KMS-11 (cell line): ENCODE results near the gene BEAN1.

Experiments
- H2AFZ ChIP-seq: fragments of 200-600 bp; sonication (generic); 2 replicates; pipeline ENCODE4 v1.6.1; 2016; ENCODE audit warnings: antibody characterized with exemption, mixed run types, low read depth
- H3K27ac ChIP-seq: fragments of 200-600 bp; sonication (generic); 2 replicates; pipeline ENCODE4 v1.6.1; 2016; ENCODE audit warnings: mild to moderate bottlenecking, mixed run types
- H3K27me3 ChIP-seq: fragments of 200-600 bp; sonication (generic); 2 replicates; pipeline ENCODE4 v1.6.1; 2017; ENCODE audit warnings: mild to moderate bottlenecking, low read depth, mixed run types, moderate library complexity; ENCODE audit not compliant: insufficient read depth
- H3K36me3 ChIP-seq: fragments of 200-600 bp; sonication (generic); 2 replicates; pipeline ENCODE4 v1.6.1; 2017; ENCODE audit warnings: mild to moderate bottlenecking, mixed run types; ENCODE audit not compliant: insufficient read depth
- H3K4me1 ChIP-seq: fragments of 200-600 bp; sonication (generic); 2 replicates; pipeline ENCODE4 v1.6.1; 2016; ENCODE audit warnings: mild to moderate bottlenecking, low read depth, mixed run types; ENCODE audit not compliant: poor library complexity, severe bottlenecking
- H3K4me2 ChIP-seq: fragments of 200-600 bp; sonication (generic); 2 replicates; pipeline ENCODE4 v1.7.0; 2016; ENCODE audit warnings: mild to moderate bottlenecking, mixed run types
- H3K4me3 ChIP-seq: fragments of 200-600 bp; sonication (generic); IDR thresholded peaks from 2 replicates; pipeline ENCODE4 v1.6.1; 2017; ENCODE audit warnings: low read depth, low read length, mixed read lengths; ENCODE audit not compliant: insufficient read depth
- H3K79me2 ChIP-seq: fragments of 200-600 bp; sonication (generic); 2 replicates; pipeline ENCODE4 v1.6.1; 2016; ENCODE audit warnings: low read depth, mixed run types; ENCODE audit not compliant: insufficient read depth
- H3K9ac ChIP-seq: fragments of 200-600 bp; sonication (generic); 2 replicates; pipeline ENCODE4 v1.6.1; 2016; ENCODE audit warnings: mild to moderate bottlenecking, mixed run types
- H4K20me1 ChIP-seq: fragments of 200-600 bp; sonication (generic); 2 replicates; pipeline ENCODE4 v1.6.1; 2016; ENCODE audit warnings: mild to moderate bottlenecking, mixed run types; ENCODE audit not compliant: insufficient read depth
- CTCF ChIP-seq: fragments of 200-600 bp; sonication (generic); conservative IDR thresholded peaks from 2 replicates; pipeline ENCODE4 v1.6.1; 2017; ENCODE audit warnings: low read depth, mild to moderate bottlenecking, antibody characterized with exemption, low read length, moderate library complexity, mixed read lengths

The BEAN1 gene

GRCh38 chr16:66439051-66439730 lies 12.1 kb downstream of the BEAN1 start:
- H2AFZ ChIP-seq, result no peak overlapping the region
- no peaks in the 10 kb centered on the region for H4K20me1 ChIP-seq
- H3K79me2 ChIP-seq, result no peaks in the 10 kb centered on the region
- H3K4me3 ChIP-seq, result no peak overlapping the region
- H3K4me1 ChIP-seq, result no peaks in the 10 kb centered on the region
- H3K4me2 ChIP-seq, result no peak overlapping the region
- no peaks in the 10 kb centered on the region for H3K27me3 ChIP-seq
- no peak overlapping the region for H3K27ac ChIP-seq
- TF ChIP-seq CTCF, result no peak
- H3K9ac ChIP-seq, result no peak overlapping the region
- H3K36me3 ChIP-seq, result no peaks in the 10 kb centered on the region

- no peaks in the 10 kb centered on the region for H3K79me2 ChIP-seq
- H3K27ac ChIP-seq, result no peak overlapping the region
- no peak for TF ChIP-seq CTCF
- H3K9ac ChIP-seq, result no peak overlapping the region
- H3K36me3 ChIP-seq, result no peaks in the 10 kb centered on the region
- no peaks in the 10 kb centered on the region for H3K4me1 ChIP-seq
- no peak overlapping the region for H3K4me2 ChIP-seq
- no peaks in the 10 kb centered on the region for H4K20me1 ChIP-seq
- H3K27me3 ChIP-seq, result no peaks in the 10 kb centered on the region
- H3K4me3 ChIP-seq, result no peak overlapping the region
- no peak overlapping the region for H2AFZ ChIP-seq
Measured at GRCh38 chr16:66440271-66440802, 13.2 kb downstream of the BEAN1 start.

- Histone ChIP-seq H3K27ac (no peak overlapping the region), H3K27me3 (no peaks in the 10 kb centered on the region), H3K4me3 (no peak overlapping the region), H3K9ac (no peak overlapping the region), H2AFZ (no peak overlapping the region), H3K4me2 (no peak overlapping the region), H3K36me3 (no peaks in the 10 kb centered on the region), H3K79me2 (no peaks in the 10 kb centered on the region), H4K20me1 (no peaks in the 10 kb centered on the region), H3K4me1 (no peaks in the 10 kb centered on the region)
- TF ChIP-seq CTCF, result no peak
Measured at GRCh38 chr16:66440970-66441369, 13.9 kb downstream of the BEAN1 start.

GRCh38 chr16:66441586-66442375 lies 14.7 kb downstream of the BEAN1 start:
- H3K4me3 ChIP-seq, result no peak overlapping the region
- H3K4me2 ChIP-seq, result no peak overlapping the region
- no peaks in the 10 kb centered on the region for H3K4me1 ChIP-seq
- no peak overlapping the region for H2AFZ ChIP-seq
- no peaks in the 10 kb centered on the region for H4K20me1 ChIP-seq
- no peaks in the 10 kb centered on the region for H3K27me3 ChIP-seq
- H3K9ac ChIP-seq, result no peak overlapping the region
- no peak overlapping the region for H3K27ac ChIP-seq
- TF ChIP-seq CTCF, result no peak
- H3K36me3 ChIP-seq, result no peaks in the 10 kb centered on the region
- no peaks in the 10 kb centered on the region for H3K79me2 ChIP-seq
